HepG2 (cell line): ENCODE data around the gene ARCN1. TPM values are rescaled to one million over a fixed set of nuclear protein-coding genes. Genes with fewer than 3 reads are reported as not detected.
A peak's percentile ranks its signal among the peaks of the same experiment; 100 is the strongest.
"Not testable (repeated sequence)": the region's sequence is repeated elsewhere in the genome, so short reads cannot be mapped to it uniquely, and the experiment has no call there.

Source experiments
- ATAC-seq: fragments of 200-7000 bp; cut with Tn5 transposase; 3 replicates; pipeline ENCODE4 v1.9.1; 2020; ENCODE audit warnings: mild to moderate bottlenecking, moderate library complexity
- BruUV-seq: library from RNA; stranded (reverse); fragments of 400-500 nt; replicated peaks from 2 replicates; lab custom pipeline; 2021; lab: Mats Ljungman, UMichigan
- CTCF ChIA-PET: fragments of 300-600 bp; formaldehyde crosslinking; extraction: SDS; loops from one replicate; lab custom pipeline; 2021; ENCODE audit warnings: low total read pairs, inconsistent platforms, low intra/inter-chr PET ratio; lab: Yijun Ruan, JAX
- POLR2A ChIA-PET: fragments of 350-600 bp; sonication (Branson Sonifier 250); formaldehyde crosslinking; loops from one replicate; lab custom pipeline; 2020; ENCODE audit warnings: antibody characterized with exemption, inconsistent platforms; lab: Yijun Ruan, JAX
- DNase-seq: peaks from one replicate; pipeline ENCODE4 v3.0.0-alpha.2; 2015; ENCODE audit warnings: low spot score
- FAIRE-seq: peaks from 3 replicates; lab custom pipeline; 2011; peaks lifted over from hg19 to GRCh38; lab: Jason Lieb, UNC
- H2AFZ ChIP-seq: one replicate; pipeline ENCODE4 v1.6.1; 2011; ENCODE audit warnings: low read length, inconsistent platforms
- H3K27ac ChIP-seq: fragments of 300-600 bp; 3 replicates; pipeline ENCODE4 v1.8.0; 2011; ENCODE audit warnings: mixed run types, mild to moderate bottlenecking, mixed read lengths, low read length, inconsistent platforms; ENCODE audit not compliant: insufficient read depth; ENCODE audit errors: extremely low read length
- H3K27me3 ChIP-seq, 2 experiments: fragments of 200-600 bp in 1 of 2; 2 replicates in 1 of 2; 3 replicates in 1 of 2; pipeline versions ENCODE4 v1.6.0 to v1.8.0; 2011; ENCODE audit warnings: low read length in 2 of 2, mild to moderate bottlenecking in 2 of 2, moderate library complexity in 2 of 2, inconsistent platforms in 1 of 2; ENCODE audit not compliant: insufficient read depth in 2 of 2, control insufficient read depth in 1 of 2
- H3K36me3 ChIP-seq, 2 experiments: fragments of 200-600 bp in 1 of 2; replicated peaks in 1 of 2; 2 replicates in 1 of 2; 3 replicates in 1 of 2; pipeline versions ENCODE4 v1.5.1 to v1.8.0; 2011; ENCODE audit warnings: low read length in 2 of 2, inconsistent platforms in 1 of 2; ENCODE audit not compliant: insufficient read depth in 2 of 2, control insufficient read depth in 1 of 2
- H3K4me1 ChIP-seq: 2 replicates; pipeline ENCODE4 v1.5.1; 2012; ENCODE audit warnings: low read length, inconsistent platforms; ENCODE audit not compliant: insufficient read depth
- H3K4me2 ChIP-seq: 2 replicates; pipeline ENCODE4 v1.6.0; 2011; ENCODE audit warnings: low read depth, low read length, inconsistent platforms
- H3K4me3 ChIP-seq, 3 experiments: fragments of 200-600 bp in 1 of 3; sonication (generic), shearing (Covaris generic) in 1 of 3; replicated peaks in 1 of 3; 2 replicates each; pipeline ENCODE4 v1.5.1; 2011 to 2016; ENCODE audit warnings: low read length in 3 of 3, inconsistent platforms in 2 of 3, low read depth in 2 of 3, mild to moderate bottlenecking in 2 of 3, control low read depth in 1 of 3, mixed read lengths in 1 of 3; ENCODE audit not compliant: insufficient read depth in 1 of 3
- H3K79me2 ChIP-seq: one replicate; pipeline ENCODE4 v1.6.1; 2011; ENCODE audit warnings: low read length, inconsistent platforms; ENCODE audit not compliant: insufficient read depth
- H3K9ac ChIP-seq: 2 replicates; pipeline ENCODE4 v1.6.0; 2011; ENCODE audit warnings: mild to moderate bottlenecking, low read depth, low read length, inconsistent platforms; ENCODE audit not compliant: insufficient read depth
- H3K9me3 ChIP-seq: 2 replicates; pipeline ENCODE4 v1.5.1; 2012; ENCODE audit warnings: mild to moderate bottlenecking, low read length
- H4K20me1 ChIP-seq: 2 replicates; pipeline ENCODE4 v1.6.0; 2011; ENCODE audit warnings: inconsistent platforms, mild to moderate bottlenecking, low read length, moderate library complexity; ENCODE audit not compliant: insufficient read depth
- BCL3 ChIP-seq: sonication (generic); formaldehyde crosslinking; IDR thresholded peaks from 2 replicates; pipeline ENCODE4 v1.5.1; 2020; ENCODE audit warnings: mild to moderate bottlenecking, missing genetic modification reagents, moderate library complexity
- CTCF ChIP-seq: sonication (generic); formaldehyde crosslinking; IDR thresholded peaks from 2 replicates; pipeline ENCODE4 v1.5.0; 2020; ENCODE audit warnings: mild to moderate bottlenecking, missing genetic modification reagents, moderate library complexity
- EEA1 ChIP-seq: sonication (generic); formaldehyde crosslinking; IDR thresholded peaks from 2 replicates; pipeline ENCODE4 v1.5.1; 2020; ENCODE audit warnings: mild to moderate bottlenecking, missing genetic modification reagents, borderline replicate concordance
- IRX3 ChIP-seq: sonication (generic); formaldehyde crosslinking; IDR thresholded peaks from 2 replicates; pipeline ENCODE4 v1.8.1; 2023; ENCODE audit warnings: mild to moderate bottlenecking, low read depth, missing genetic modification reagents, borderline replicate concordance
- MED13 ChIP-seq: sonication (generic); formaldehyde crosslinking; IDR thresholded peaks from 2 replicates; pipeline ENCODE4 v1.5.0; 2020; ENCODE audit warnings: missing genetic modification reagents
- RAD21 ChIP-seq: fragments of 450-650 bp; formaldehyde crosslinking; IDR thresholded peaks from 2 replicates; pipeline ENCODE4 v1.5.0; 2020; ENCODE audit warnings: mild to moderate bottlenecking
- SIN3B ChIP-seq: fragments of 150-350 bp; IDR thresholded peaks from 2 replicates; pipeline ENCODE4 v1.6.1; 2014; ENCODE audit warnings: low read length
- SMC3 ChIP-seq: IDR thresholded peaks from 2 replicates; pipeline ENCODE4 v1.6.1; 2011; ENCODE audit warnings: low read length, improper control_type of control experiment
- STAG1 ChIP-seq: sonication (generic); formaldehyde crosslinking; IDR thresholded peaks from 2 replicates; pipeline ENCODE4 v1.4.0; 2020; ENCODE audit warnings: missing genetic modification reagents
- ZSCAN21 ChIP-seq: sonication (generic); formaldehyde crosslinking; IDR thresholded peaks from 2 replicates; pipeline ENCODE4 v1.8.0; 2022; ENCODE audit warnings: mild to moderate bottlenecking, missing genetic modification reagents, moderate library complexity, borderline replicate concordance
- WGBS: methylation state at CpG from one replicate; pipeline ENCODE4 v1.1.6; 2017; ENCODE audit warnings: low lambda C conversion rate; 5-methylcytosine and 5-hydroxymethylcytosine counted together
- in situ Hi-C: cut with HindIII; loops from 2 replicates; pipeline ENCODE4 v1.10.0; 2017; ENCODE audit warnings: low pct_unique_long_range_greater_than_20kb; ENCODE audit not compliant: extremely low pct_ligation_motif_present
- intact Hi-C: fragments of 100-400 bp; cut with micrococcal nuclease; formaldehyde crosslinking; loops from one replicate; pipeline ENCODE4 v1.10.0; 2022; ENCODE audit not compliant: unreplicated experiment
- polyA plus RNA-seq, 8 experiments: library from polyadenylated mRNA; depleted of rRNA in 3 of 8; stranded (reverse) in 7 of 8; unstranded in 1 of 8; fragments of >200 nt; fragmentation: Illumina TruSeq in 4 of 8; extraction: Trizol in 4 of 8; gene quantifications; 2 replicates each; pipeline versions ENCODE4 v1.2.1 to v1.2.3, GENCODE V29; 2011 to 2016; ENCODE audit warnings: low read depth in 4 of 8, missing spikeins in 1 of 8, mixed read lengths in 1 of 8; ENCODE audit not compliant: insufficient read depth in 1 of 8
- total RNA-seq, 5 experiments: library from RNA; depleted of rRNA; stranded (reverse); fragments of >200 nt; fragmentation: Illumina TruSeq; extraction: Trizol; gene quantifications; 2 replicates each; pipeline ENCODE4 v1.2.3, GENCODE V29; 2016; ENCODE audit warnings: low read depth in 1 of 5

The ARCN1 gene
- total and polyA plus RNA-seq, 2 of the 13 experiments (the other 11 are each of a cell fraction or from before 2014, with no cell fraction given): 148 to 200 TPM

GRCh38 chr11:118594984-118595383 is 22.8 kb downstream of the ARCN1 start:
- intact Hi-C loops, BruUV-seq, POLR2A ChIA-PET, H3K4me3 ChIP-seq, H3K9me3 ChIP-seq, H3K27ac ChIP-seq, H3K27me3 ChIP-seq, H3K4me2 ChIP-seq, H3K9ac ChIP-seq, H3K4me1 ChIP-seq, H2AFZ ChIP-seq, H4K20me1 ChIP-seq, H3K79me2 ChIP-seq, in situ Hi-C loops: not testable (repeated sequence)
- CTCF ChIA-PET: interaction anchor here (1.3 to 2.4 kb wide), 3 partner anchors 16 to 64 kb away, joined by 3 to 23 read pairs (median 4); no protein-coding TSS in a partner anchor
- 95% methylated on average over 5 of the region's 5 CpGs for WGBS
- ATAC-seq (peak; percentile 47; the same call in 2 of the 3 replicates), FAIRE-seq (peak; percentile 18), DNase-seq (peak; percentile 38)
- TF ChIP-seq RAD21: 0 out of 2 replicates have a peak, but pooled peaks have one; percentile 13
- TF ChIP-seq CTCF (CRISPR knock-in tag): peak; percentile 55
- peak; percentile 15; the same call in 1 of the 2 replicates for TF ChIP-seq SMC3
- TF ChIP-seq STAG1 (CRISPR knock-in tag): peak; percentile 43; the same call in 1 of the 2 replicates
- peaks cover 27 to 77% of the 10 kb centered on the region in 2 experiments for H3K36me3 ChIP-seq

- POLR2A ChIA-PET: no interaction called here
- over 99% methylated on average over 14 of the region's 16 CpGs for WGBS
- no peak for FAIRE-seq
Measured at GRCh38 chr11:118596224-118597146, 24.3 kb downstream of the ARCN1 start.

More at GRCh38 chr11:118596224-118597146, 24.3 kb downstream of the ARCN1 start:
- ATAC-seq (no peak), DNase-seq (no peak)
- H3K79me2 ChIP-seq: no peaks in the 10 kb centered on the region
- no peak overlapping the region for H3K27ac ChIP-seq
- H3K4me3 ChIP-seq: no peak overlapping the region
- H3K36me3 ChIP-seq: peaks cover 28 to 72% of the 10 kb centered on the region in 2 experiments
- H3K9me3 ChIP-seq: no peaks in the 10 kb centered on the region
- H3K9ac ChIP-seq: no peak overlapping the region
- intact Hi-C loops: no loop called here
- BruUV-seq: no TSS peak
- in situ Hi-C loops: no loop called here
- no peaks in the 10 kb centered on the region for H4K20me1 ChIP-seq
- H3K27me3 ChIP-seq: no peaks in the 10 kb centered on the region
- TF ChIP-seq SIN3B: no peak
- TF ChIP-seq MED13 (CRISPR knock-in tag): no peak
- TF ChIP-seq ZSCAN21 (CRISPR knock-in tag): no peak
- no peak for TF ChIP-seq EEA1 (CRISPR knock-in tag)
- no peak for TF ChIP-seq BCL3
- TF ChIP-seq IRX3: no peak
- H2AFZ ChIP-seq: no peak overlapping the region
- CTCF ChIA-PET: interaction anchor here (2.4 kb wide), 1 partner anchor 63 kb away, joined by 23 read pairs; no protein-coding TSS in a partner anchor
- H3K4me2 ChIP-seq: no peak overlapping the region
- H3K4me1 ChIP-seq: no peaks in the 10 kb centered on the region
